ENCODE measurements around the gene FSCN2.
A peak's percentile ranks its signal among the peaks of the same experiment; 100 is the strongest.

Gene FSCN2

GRCh38 chr17:81513753-81514488 is 14.3 kb upstream of the FSCN2 start:
- DNase-seq, result peak; percentile 70

DNA sequence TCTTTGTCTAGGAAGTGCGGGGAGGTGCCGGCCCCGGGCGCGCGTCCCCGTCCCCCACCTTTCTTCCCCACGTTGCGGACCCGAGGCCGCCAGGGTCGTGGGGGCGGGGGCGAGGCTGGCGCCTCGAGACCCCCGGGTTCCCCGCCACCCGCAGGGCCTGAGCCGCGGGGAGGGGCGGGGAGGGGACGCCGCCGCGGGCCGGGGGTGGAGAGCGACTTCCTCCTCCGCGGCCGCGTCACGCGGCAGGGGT is 13.8 kb upstream of the FSCN2 start:
- no peak for DNase-seq

- peak; percentile 84 for DNase-seq
These were observed 13.2 kb upstream of the FSCN2 start for GRCh38 chr17:81514739-81515529.

DNA sequence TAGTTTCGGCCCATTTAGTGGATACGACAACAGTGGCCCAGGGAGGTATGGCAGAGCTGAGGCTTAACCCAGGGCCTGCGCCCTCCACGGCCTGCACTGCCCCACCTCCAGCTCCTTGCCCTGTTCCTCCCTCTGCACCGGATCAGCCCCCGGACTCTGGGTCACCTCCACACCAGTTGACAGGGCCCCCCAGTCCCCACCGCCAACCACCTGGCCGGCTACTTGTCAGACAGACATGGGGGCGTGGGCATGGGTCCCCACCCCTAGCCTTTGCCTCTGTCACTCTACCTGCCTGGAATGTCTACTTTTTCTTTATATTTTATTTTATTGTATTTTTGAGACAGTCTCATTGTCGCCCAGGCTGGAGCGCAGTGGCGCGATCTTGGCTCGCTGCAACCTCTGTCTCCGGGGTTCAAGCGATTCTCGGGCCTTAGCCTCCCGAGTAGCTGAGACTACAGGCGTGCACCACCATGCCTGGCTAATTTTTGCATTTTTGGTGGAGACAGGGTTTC is 12.6 kb upstream of the FSCN2 start:
- DNase-seq, result no peak

DNA sequence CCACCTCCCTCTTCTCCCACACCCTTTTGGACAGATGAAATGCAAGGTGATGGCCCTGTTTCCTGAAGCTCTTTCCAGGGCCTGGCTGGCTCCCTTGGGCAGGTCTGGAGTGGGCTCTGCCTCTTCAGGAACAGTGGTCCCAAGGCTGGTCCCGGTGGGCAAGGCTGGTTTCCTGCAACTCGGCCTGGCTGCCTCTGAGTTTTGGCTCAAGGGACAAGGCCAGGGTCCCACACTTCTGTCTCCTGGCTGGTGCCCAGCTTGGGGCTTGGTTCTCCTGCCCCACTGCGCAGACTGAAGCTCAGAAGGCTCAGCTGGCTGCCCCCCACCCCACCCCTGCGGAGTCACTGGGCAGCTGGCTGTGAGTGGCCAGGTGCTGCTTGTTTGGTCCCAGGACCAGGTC is 11.7 kb upstream of the FSCN2 start:
- DNase-seq, result no peak

DNA sequence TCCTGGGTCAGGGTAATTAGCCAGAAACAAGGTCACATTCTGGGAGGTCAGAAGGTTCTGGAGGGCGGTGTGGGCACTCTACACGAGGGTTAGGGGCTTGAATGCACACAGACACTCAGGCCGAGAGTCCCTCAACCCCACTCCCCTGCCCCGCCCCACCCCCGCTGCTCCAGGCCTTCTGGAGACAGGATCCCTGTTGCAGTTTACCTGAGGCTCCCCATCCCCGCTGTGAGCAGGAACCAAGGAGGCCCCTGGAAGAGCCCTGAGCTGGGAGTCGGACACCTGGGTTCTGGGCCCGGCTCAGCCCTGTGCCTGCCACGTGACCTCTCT is 11.2 kb upstream of the FSCN2 start:
- no peak for DNase-seq

GRCh38 chr17:81517339-81518112 is 10.7 kb upstream of the FSCN2 start:
- no peak for DNase-seq

DNA sequence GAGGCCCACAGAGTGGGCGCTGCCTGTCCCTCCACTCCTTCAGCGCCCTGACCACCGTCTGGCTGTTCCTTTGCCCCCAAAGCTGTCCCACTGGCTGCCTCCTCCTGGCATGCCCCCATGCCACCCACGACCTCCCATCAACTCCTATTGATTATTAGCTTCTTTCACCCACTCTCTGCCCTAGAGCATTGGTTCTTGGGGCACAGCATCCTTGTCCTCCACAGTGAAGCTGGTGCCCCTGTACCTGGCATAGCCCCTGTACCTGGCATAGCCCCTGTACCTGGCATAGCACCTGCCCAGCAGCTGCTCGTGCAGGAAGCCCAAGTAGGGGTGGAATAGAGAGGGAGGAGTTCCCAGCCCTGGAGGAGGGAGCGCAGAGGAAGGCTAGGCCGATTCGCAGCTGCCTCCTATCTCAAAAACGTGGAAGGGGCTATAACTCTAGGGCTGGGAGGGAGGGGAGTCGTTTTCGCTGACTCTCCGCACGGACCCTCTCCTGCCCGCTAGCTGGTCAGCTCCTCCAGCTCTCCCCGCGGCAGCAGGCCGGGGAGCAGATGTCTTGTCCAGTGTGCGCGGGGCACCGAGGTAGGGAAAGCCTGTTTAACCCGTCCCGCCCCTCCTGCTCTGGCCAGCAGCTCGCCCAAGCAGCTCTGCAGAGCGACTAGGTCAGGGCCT is 9.9 kb upstream of the FSCN2 start:
- no peak for DNase-seq

- peak; percentile 51 for DNase-seq
These were observed 9.3 kb upstream of the FSCN2 start for GRCh38 chr17:81518785-81519283.

DNA sequence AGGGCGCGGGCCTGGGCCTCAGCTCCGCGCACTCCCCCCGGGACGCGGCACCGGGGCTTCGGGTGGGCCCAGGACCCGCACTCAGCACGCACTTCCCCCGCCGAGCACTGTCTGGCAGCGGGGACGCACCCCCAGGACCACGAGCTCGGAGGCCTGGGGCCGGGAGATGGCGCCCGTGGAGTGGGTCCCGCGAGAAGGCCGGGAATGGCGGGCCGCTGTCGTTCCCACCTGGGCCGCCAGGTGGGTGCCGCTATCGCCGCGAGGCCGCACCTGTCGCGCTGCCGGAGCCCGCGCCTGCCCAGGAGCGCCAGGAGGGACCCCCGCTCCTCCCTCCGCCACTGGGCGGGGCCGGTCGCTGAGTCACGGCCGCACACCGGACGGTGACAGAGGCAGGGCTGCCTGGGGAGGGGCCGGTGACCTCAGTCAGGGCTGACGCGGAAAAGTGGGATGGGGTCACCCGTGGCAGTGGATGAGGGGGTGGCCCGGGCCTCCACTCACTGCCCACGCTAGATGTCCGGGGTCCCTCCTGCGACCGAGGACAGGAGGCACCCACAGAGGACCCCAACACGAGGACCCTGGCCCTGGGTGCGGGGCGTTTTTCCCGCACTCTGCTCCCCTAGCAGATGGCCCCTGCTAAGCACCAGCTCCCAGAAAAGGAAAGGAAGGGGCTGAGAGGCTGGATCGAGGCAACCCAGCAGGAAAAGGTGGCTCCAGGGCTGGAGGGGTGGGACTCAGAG is 8.7 kb upstream of the FSCN2 start:
- peak; percentile 62 for DNase-seq

DNA sequence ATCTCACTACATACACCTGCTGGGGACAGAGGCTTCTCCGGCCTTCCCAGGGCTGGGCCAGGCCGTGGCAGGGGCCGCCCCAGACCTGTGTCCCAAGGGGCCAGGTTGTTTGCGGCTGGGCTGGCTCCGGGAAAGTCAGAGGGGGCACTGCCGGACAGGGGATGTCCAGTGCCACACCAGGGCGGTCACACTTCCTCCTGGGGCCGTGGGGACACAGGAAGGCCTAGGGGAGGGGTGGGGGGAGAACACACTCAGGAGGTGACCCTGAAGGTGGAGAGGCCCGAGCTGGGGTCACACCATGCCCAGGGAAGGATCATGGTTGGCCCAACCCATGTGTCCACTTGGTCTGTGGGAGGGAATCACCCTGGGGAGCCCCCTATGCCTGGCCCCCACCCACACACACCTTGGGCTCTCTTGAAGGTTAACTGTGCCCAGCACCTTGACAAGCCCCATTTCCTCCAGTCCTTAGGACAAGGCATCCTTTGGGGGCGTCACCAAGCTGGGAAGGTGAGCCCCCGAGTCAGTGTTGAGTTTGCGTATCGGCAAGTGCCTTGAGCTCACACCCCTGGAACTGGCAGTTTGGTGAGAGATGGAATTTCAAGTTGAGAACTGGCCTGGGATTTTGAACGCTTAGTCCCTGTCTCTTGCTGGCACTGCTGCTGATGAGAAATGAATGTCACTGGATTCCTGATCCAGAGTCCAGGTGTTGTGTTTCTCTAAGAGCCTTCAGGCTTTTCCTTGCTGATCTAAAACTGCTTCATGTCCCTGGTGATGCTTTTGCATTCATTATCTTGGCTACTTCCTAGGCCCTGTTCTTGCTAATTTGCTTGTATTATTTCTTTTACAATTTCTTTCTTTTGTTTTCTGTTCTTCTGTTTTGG is 7.9 kb upstream of the FSCN2 start:
- DNase-seq, result no peak

DNA sequence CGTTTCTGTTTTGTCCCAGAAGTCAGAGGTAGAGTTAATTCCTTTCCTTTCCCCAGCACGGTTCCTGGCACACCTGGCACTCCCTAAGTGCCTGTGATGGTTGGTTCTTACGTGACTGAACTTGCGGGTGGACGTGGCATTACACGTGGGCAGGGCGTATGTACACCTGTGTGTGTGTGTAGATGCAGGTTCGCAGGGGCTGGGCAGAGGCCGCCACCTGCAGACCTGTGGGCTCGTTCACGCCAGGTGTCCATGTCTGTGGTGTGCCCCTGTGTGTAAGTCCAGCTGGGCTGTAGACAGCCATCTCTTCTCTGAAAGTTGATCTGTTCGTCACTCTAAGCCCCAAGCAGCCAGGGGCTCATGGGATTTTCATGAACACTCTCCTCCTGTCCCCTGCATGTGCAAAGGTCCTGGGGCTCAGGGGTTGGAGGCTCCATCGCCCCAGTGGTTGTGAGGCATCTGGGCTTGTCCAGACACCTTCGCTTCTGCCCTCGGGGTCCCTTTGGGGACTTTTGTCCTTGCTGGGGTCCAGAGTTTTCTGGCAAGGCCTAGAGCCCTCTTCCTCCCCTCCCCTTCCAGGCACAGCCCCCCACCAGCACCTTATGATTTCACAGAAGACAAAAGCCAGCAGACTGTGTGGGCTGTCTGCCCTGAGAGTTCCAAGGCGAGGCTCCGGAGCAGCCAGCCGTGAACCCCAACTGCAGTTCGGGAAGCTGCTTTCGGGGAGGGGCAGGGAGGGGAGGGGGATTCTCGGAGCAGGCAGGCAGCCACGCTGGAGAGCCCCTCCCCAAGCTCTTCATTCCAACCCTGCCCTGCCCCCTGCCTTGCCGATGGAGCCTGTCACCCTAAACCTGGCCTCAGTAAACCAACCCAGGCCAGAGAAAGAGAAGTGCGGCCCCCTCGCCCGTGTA is 5.4 kb upstream of the FSCN2 start:
- no peak for DNase-seq

- DNase-seq, result no peak
These were observed 4.7 kb upstream of the FSCN2 start for GRCh38 chr17:81523402-81524038.

DNA sequence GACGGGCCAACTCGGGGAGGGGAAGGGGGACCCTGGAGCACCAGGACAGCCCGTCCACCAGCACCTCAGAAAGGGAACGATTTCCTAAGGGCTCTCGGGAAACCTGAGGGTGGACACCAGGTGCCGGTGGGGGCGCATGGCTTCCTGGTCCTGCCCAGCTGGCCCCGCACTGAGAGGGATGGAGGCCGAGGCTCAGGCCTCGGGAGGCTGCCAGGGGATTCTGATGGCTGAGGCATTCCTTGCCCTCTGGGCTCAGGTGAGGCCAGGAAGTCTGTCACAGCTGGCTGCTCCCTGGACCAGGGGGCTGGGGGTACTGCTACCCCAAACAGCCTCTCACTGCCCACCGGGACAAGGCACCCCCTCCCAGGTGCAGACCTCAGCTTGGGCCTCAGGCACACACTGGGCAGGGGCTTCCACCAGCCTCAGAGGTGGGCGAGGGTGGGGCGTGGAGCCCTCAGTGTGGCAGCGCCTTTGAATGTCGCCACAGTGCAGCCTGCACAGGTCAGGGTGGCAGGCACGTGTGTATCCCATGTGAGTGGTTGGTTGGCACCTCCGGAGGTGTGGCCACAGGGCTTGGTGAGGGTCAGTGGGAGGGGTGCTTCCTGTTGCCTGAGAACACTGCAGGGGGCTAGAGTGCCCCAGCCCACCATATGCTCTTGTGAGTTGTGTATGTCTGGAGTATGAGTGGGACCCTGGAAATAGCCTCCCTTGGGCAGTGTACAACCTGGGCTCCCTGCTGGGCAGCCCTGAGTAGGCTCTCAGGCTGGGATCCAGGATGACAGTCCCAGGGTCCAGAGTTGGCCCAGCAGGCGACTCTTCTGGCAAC is 3.9 kb upstream of the FSCN2 start:
- no peak for DNase-seq

GRCh38 chr17:81524865-81525159 is 3.4 kb upstream of the FSCN2 start:
- no peak for DNase-seq

- DNase-seq, result no peak
These were observed 1.3 kb upstream of the FSCN2 start for GRCh38 chr17:81526662-81527571.

- DNase-seq, result no peak
These were observed 140 bp downstream of the FSCN2 start for GRCh38 chr17:81528384-81528650.

Measured in activated CD4-positive, alpha-beta T cell treated with anti-CD3 and anti-CD28 coated beads, Interleukin-2, Interleukin-6, amounts not matched to agents 100 ng/mL and 50 ng/mL, durations not matched to agents 16 hours and 8 hours (primary cell).